Skeletal muscle satellite cell (primary cell): ENCODE measurements around the gene PELI1.
A peak's percentile ranks its signal among the peaks of the same experiment; 100 is the strongest.

Experiments used
- H3K27me3 ChIP-seq: 2 replicates; pipeline ENCODE4 v1.7.0; 2013; ENCODE audit warnings: low read length; ENCODE audit not compliant: control insufficient read depth, insufficient read depth
- H3K36me3 ChIP-seq: 2 replicates; pipeline ENCODE4 v1.7.0; 2013; ENCODE audit warnings: mild to moderate bottlenecking, control low read depth, low read length; ENCODE audit not compliant: insufficient read depth
- H3K4me1 ChIP-seq: 2 replicates; pipeline ENCODE4 v1.7.0; 2013; ENCODE audit warnings: low read length; ENCODE audit not compliant: control insufficient read depth, insufficient read depth
- H3K4me2 ChIP-seq: 2 replicates; pipeline ENCODE4 v1.7.0; 2013; ENCODE audit warnings: mild to moderate bottlenecking, low read length
- H3K4me3 ChIP-seq: 2 replicates; pipeline ENCODE4 v1.7.0; 2013; ENCODE audit warnings: low read length
- H3K9ac ChIP-seq: 2 replicates; pipeline ENCODE4 v1.7.0; 2013; ENCODE audit warnings: mild to moderate bottlenecking, low read depth, low read length, moderate library complexity
- H3K9me3 ChIP-seq: replicated peaks from 2 replicates; pipeline ENCODE4 v1.7.0; 2013; ENCODE audit warnings: mild to moderate bottlenecking, control low read depth, low read length

PELI1 gene

GRCh38 chr2:64145714-64146113, 1.5 kb upstream of the PELI1 start:
- Histone ChIP-seq H3K36me3 (no peaks in the 10 kb centered on the region), H3K4me2 (no peak overlapping the region), H3K4me1 (peaks cover 8% of the 10 kb centered on the region), H3K9ac (no peak overlapping the region), H3K4me3 (no peak overlapping the region), H3K27me3 (peaks cover 8% of the 10 kb centered on the region), H3K9me3 (no peaks in the 10 kb centered on the region)

GRCh38 chr2:64145119-64145518, 899 bp upstream of the PELI1 start:
- no peak overlapping the region for H3K4me3 ChIP-seq
- H3K9ac ChIP-seq: no peak overlapping the region
- no peaks in the 10 kb centered on the region for H3K9me3 ChIP-seq
- peaks cover 8% of the 10 kb centered on the region for H3K27me3 ChIP-seq
- no peaks in the 10 kb centered on the region for H3K36me3 ChIP-seq
- no peak overlapping the region for H3K4me2 ChIP-seq
- peaks cover 8% of the 10 kb centered on the region for H3K4me1 ChIP-seq

- H3K4me2 ChIP-seq: peak overlapping the region; percentile 91
- no peaks in the 10 kb centered on the region for H3K36me3 ChIP-seq
- peaks cover 8% of the 10 kb centered on the region for H3K4me1 ChIP-seq
- H3K9ac ChIP-seq: peak overlapping the region; percentile 83
- peak overlapping the region; percentile 81 for H3K4me3 ChIP-seq
- peaks cover 8% of the 10 kb centered on the region for H3K27me3 ChIP-seq
- no peaks in the 10 kb centered on the region for H3K9me3 ChIP-seq
These were observed 807 bp downstream of the PELI1 start for GRCh38 chr2:64143169-64144056.

- H3K9me3 ChIP-seq: no peaks in the 10 kb centered on the region
- no peaks in the 10 kb centered on the region for H3K36me3 ChIP-seq
- H3K27me3 ChIP-seq: peaks cover 8% of the 10 kb centered on the region
- H3K4me2 ChIP-seq: peak overlapping the region; percentile 91
- H3K4me3 ChIP-seq: peak overlapping the region; percentile 81
- peaks cover 8% of the 10 kb centered on the region for H3K4me1 ChIP-seq
- peak overlapping the region; percentile 83 for H3K9ac ChIP-seq
These were observed 1.5 kb downstream of the PELI1 start for GRCh38 chr2:64142741-64143168.

- Histone ChIP-seq H3K9ac (no peak overlapping the region), H3K27me3 (peaks cover 4% of the 10 kb centered on the region), H3K4me3 (no peak overlapping the region), H3K4me1 (peaks cover 8% of the 10 kb centered on the region), H3K36me3 (no peaks in the 10 kb centered on the region), H3K9me3 (no peaks in the 10 kb centered on the region), H3K4me2 (peak overlapping the region; percentile 91)
These were observed 2.4 kb downstream of the PELI1 start for GRCh38 chr2:64141674-64142405.

GRCh38 chr2:64140665-64141200, 3.5 kb downstream of the PELI1 start:
- Histone ChIP-seq H3K4me3 (no peak overlapping the region), H3K4me1 (peaks cover 8% of the 10 kb centered on the region), H3K4me2 (no peak overlapping the region), H3K36me3 (no peaks in the 10 kb centered on the region), H3K27me3 (no peaks in the 10 kb centered on the region), H3K9me3 (no peaks in the 10 kb centered on the region), H3K9ac (no peak overlapping the region)

GRCh38 chr2:64139956-64140355, 4.3 kb downstream of the PELI1 start:
- Histone ChIP-seq H3K9ac (no peak overlapping the region), H3K9me3 (no peaks in the 10 kb centered on the region), H3K4me3 (no peak overlapping the region), H3K4me1 (peaks cover 8% of the 10 kb centered on the region), H3K4me2 (no peak overlapping the region), H3K27me3 (no peaks in the 10 kb centered on the region), H3K36me3 (no peaks in the 10 kb centered on the region)

GRCh38 chr2:64137996-64138395, 6.2 kb downstream of the PELI1 start:
- no peak overlapping the region for H3K4me2 ChIP-seq
- H3K36me3 ChIP-seq: no peaks in the 10 kb centered on the region
- no peak overlapping the region for H3K4me3 ChIP-seq
- no peaks in the 10 kb centered on the region for H3K27me3 ChIP-seq
- no peaks in the 10 kb centered on the region for H3K9me3 ChIP-seq
- peaks cover 23% of the 10 kb centered on the region for H3K4me1 ChIP-seq
- H3K9ac ChIP-seq: no peak overlapping the region

- Histone ChIP-seq H3K4me2 (no peak overlapping the region), H3K36me3 (no peaks in the 10 kb centered on the region), H3K27me3 (no peaks in the 10 kb centered on the region), H3K9ac (no peak overlapping the region), H3K9me3 (no peaks in the 10 kb centered on the region), H3K4me1 (peaks cover 19% of the 10 kb centered on the region), H3K4me3 (no peak overlapping the region)
These were observed 6.7 kb downstream of the PELI1 start for GRCh38 chr2:64137567-64137966.

GRCh38 chr2:64135421-64135820, 8.8 kb downstream of the PELI1 start:
- Histone ChIP-seq H3K9me3 (no peaks in the 10 kb centered on the region), H3K27me3 (no peaks in the 10 kb centered on the region), H3K4me3 (no peak overlapping the region), H3K36me3 (no peaks in the 10 kb centered on the region), H3K4me2 (no peak overlapping the region), H3K9ac (no peak overlapping the region), H3K4me1 (peaks cover 15% of the 10 kb centered on the region)

GRCh38 chr2:64134813-64135212, 9.4 kb downstream of the PELI1 start:
- Histone ChIP-seq H3K4me3 (no peak overlapping the region), H3K9me3 (no peaks in the 10 kb centered on the region), H3K27me3 (no peaks in the 10 kb centered on the region), H3K36me3 (no peaks in the 10 kb centered on the region), H3K4me2 (no peak overlapping the region), H3K9ac (no peak overlapping the region), H3K4me1 (peaks cover 15% of the 10 kb centered on the region)
